GM18951 (cell line): ENCODE results near the gene CSNK1G2.

Source experiments
- POLR2A ChIP-seq: IDR thresholded peaks from 4 replicates; pipeline ENCODE4 v1.6.1; 2011; ENCODE audit warnings: mild to moderate bottlenecking; ENCODE audit not compliant: insufficient read length, insufficient read depth; ENCODE audit errors: extremely low read depth
- in situ Hi-C: fragments of 300-500 bp; cut with MboI; formaldehyde crosslinking; loops from one replicate; pipeline ENCODE4 v1.12.0; 2022; ENCODE audit warnings: low sequenced_read_pairs, mixed read lengths, inconsistent platforms; ENCODE audit not compliant: unreplicated experiment

The CSNK1G2 gene

GRCh38 chr19:1955171-1956121 is 14.5 kb downstream of the CSNK1G2 start:
- in situ Hi-C loops: no loop called here
- TF ChIP-seq POLR2A: no peak

GRCh38 chr19:1956122-1956494 is 15.1 kb downstream of the CSNK1G2 start:
- TF ChIP-seq POLR2A: no peak
- in situ Hi-C loops: no loop called here

GRCh38 chr19:1956868-1957492 is 16.0 kb downstream of the CSNK1G2 start:
- in situ Hi-C loops: no loop called here
- no peak for TF ChIP-seq POLR2A

- TF ChIP-seq POLR2A: no peak
- in situ Hi-C loops: no loop called here
Measured at GRCh38 chr19:1957562-1958248, 16.7 kb downstream of the CSNK1G2 start.

GRCh38 chr19:1959928-1960589 is 19.1 kb downstream of the CSNK1G2 start:
- TF ChIP-seq POLR2A: no peak
- in situ Hi-C loops: no loop called here

- no peak for TF ChIP-seq POLR2A
- in situ Hi-C loops: no loop called here
Measured at GRCh38 chr19:1961000-1961883, 20.3 kb downstream of the CSNK1G2 start.

GRCh38 chr19:1962674-1963073 is 21.7 kb downstream of the CSNK1G2 start:
- in situ Hi-C loops: no loop called here
- no peak for TF ChIP-seq POLR2A

- TF ChIP-seq POLR2A: no peak
- in situ Hi-C loops: loop anchor here (5.0 kb wide), 1 partner anchor 40 kb away; no protein-coding TSS in a partner anchor
Measured at GRCh38 chr19:1967087-1967608, 26.2 kb downstream of the CSNK1G2 start.

- in situ Hi-C loops: loop anchor here (5.0 kb wide), 1 partner anchor 39 kb away; no protein-coding TSS in a partner anchor
- TF ChIP-seq POLR2A: no peak
Measured at GRCh38 chr19:1968279-1969175, 27.6 kb downstream of the CSNK1G2 start.

GRCh38 chr19:1969176-1970002 is 28.4 kb downstream of the CSNK1G2 start:
- in situ Hi-C loops: loop anchor here (5.0 kb wide), 1 partner anchor 38 kb away; no protein-coding TSS in a partner anchor
- no peak for TF ChIP-seq POLR2A
